K562 (cell line): ENCODE measurements around the gene NEURL4. TPM values are rescaled to one million over a fixed set of nuclear protein-coding genes. Genes with fewer than 3 reads are reported as not detected.

ENCODE experiments used
- E2F3 ChIP-seq: fragments of 250-450 bp; sonication (Bioruptor Pico); IDR thresholded peaks from 2 replicates; pipeline ENCODE4 v1.4.0; 2020; ENCODE audit warnings: mild to moderate bottlenecking
- FIP1L1 ChIP-seq: fragments of 200-400 bp; formaldehyde crosslinking; IDR thresholded peaks from 2 replicates; pipeline ENCODE4 v1.6.1; 2018; ENCODE audit warnings: mild to moderate bottlenecking, low read depth, low read length; ENCODE audit not compliant: poor library complexity, severe bottlenecking
- HMG20A ChIP-seq: fragments of 450-650 bp; formaldehyde crosslinking; conservative IDR thresholded peaks from 2 replicates; pipeline ENCODE4 v1.4.0; 2020; ENCODE audit warnings: mild to moderate bottlenecking, mixed read lengths
- HMG20B ChIP-seq: fragments of 250-450 bp; sonication (Bioruptor Pico); IDR thresholded peaks from 2 replicates; pipeline ENCODE4 v1.5.0; 2021; ENCODE audit warnings: mild to moderate bottlenecking
- HNRNPL ChIP-seq: fragments of 200-400 bp; formaldehyde crosslinking; IDR thresholded peaks from 2 replicates; pipeline ENCODE4 v1.6.1; 2017; ENCODE audit warnings: low read depth, mild to moderate bottlenecking, low read length
- KAT8 ChIP-seq: fragments of 450-650 bp; IDR thresholded peaks from 2 replicates; pipeline ENCODE4 v1.6.1; 2016; ENCODE audit warnings: low read depth, mild to moderate bottlenecking
- MTA3 ChIP-seq: fragments of 450-650 bp; formaldehyde crosslinking; IDR thresholded peaks from 2 replicates; pipeline ENCODE4 v1.6.1; 2017; ENCODE audit warnings: mild to moderate bottlenecking, borderline replicate concordance
- NEUROD1 ChIP-seq: fragments of 150-350 bp; IDR thresholded peaks from 2 replicates; pipeline ENCODE4 v1.6.1; 2014; ENCODE audit warnings: borderline replicate concordance, low read length, low read depth; ENCODE audit not compliant: partially characterized antibody
- NFE2 ChIP-seq: IDR thresholded peaks from 2 replicates; pipeline ENCODE4 v1.6.1; 2014; ENCODE audit warnings: antibody characterized with exemption, low read depth
- PCBP2 ChIP-seq: fragments of 200-400 bp; formaldehyde crosslinking; IDR thresholded peaks from 2 replicates; pipeline ENCODE4 v1.6.1; 2018; ENCODE audit warnings: low read length, low read depth, mild to moderate bottlenecking, moderate library complexity; ENCODE audit not compliant: poor library complexity, severe bottlenecking
- PHB ChIP-seq: fragments of 250-450 bp; sonication (Bioruptor Pico); IDR thresholded peaks from 2 replicates; pipeline ENCODE4 v1.5.0; 2021
- PHF8 ChIP-seq: fragments of 200-600 bp; sonication (generic); IDR thresholded peaks from 2 replicates; pipeline ENCODE4 v1.6.1; 2012; ENCODE audit warnings: mixed run types, mild to moderate bottlenecking, inconsistent platforms, low read length, moderate library complexity, borderline replicate concordance
- POLR2G ChIP-seq: fragments of 200-400 bp; formaldehyde crosslinking; IDR thresholded peaks from 2 replicates; pipeline ENCODE4 v1.6.1; 2017; ENCODE audit warnings: low read depth, mild to moderate bottlenecking, antibody characterized with exemption, low read length, moderate library complexity
- SFPQ ChIP-seq: fragments of 200-400 bp; formaldehyde crosslinking; IDR thresholded peaks from 2 replicates; pipeline ENCODE4 v1.6.1; 2017; ENCODE audit warnings: mild to moderate bottlenecking, low read depth, low read length, moderate library complexity
- TAF9B ChIP-seq: fragments of 450-650 bp; IDR thresholded peaks from 2 replicates; pipeline ENCODE4 v1.6.1; 2018; ENCODE audit warnings: mild to moderate bottlenecking; ENCODE audit not compliant: partially characterized antibody
- TGIF2 ChIP-seq: sonication (generic); formaldehyde crosslinking; IDR thresholded peaks from 2 replicates; pipeline ENCODE4 v1.8.1; 2022; ENCODE audit warnings: mild to moderate bottlenecking, missing genetic modification reagents, moderate library complexity
- XRCC5 ChIP-seq: fragments of 200-400 bp; formaldehyde crosslinking; IDR thresholded peaks from 2 replicates; pipeline ENCODE4 v1.6.1; 2017; ENCODE audit warnings: low read depth, mild to moderate bottlenecking, low read length
- ZEB2 ChIP-seq: fragments of 450-650 bp; IDR thresholded peaks from 2 replicates; pipeline ENCODE4 v1.6.1; 2016
- ZNF232 ChIP-seq: sonication (generic); formaldehyde crosslinking; IDR thresholded peaks from 2 replicates; pipeline ENCODE4 v1.8.0; 2022; ENCODE audit warnings: mild to moderate bottlenecking, missing genetic modification reagents
- polyA plus RNA-seq, 8 experiments: library from polyadenylated mRNA; depleted of rRNA in 4 of 8; stranded (reverse) in 5 of 8; unstranded in 3 of 8; fragments of >200 nt; fragmentation: Nextera tagmentation in 2 of 8; fragmentation: Illumina TruSeq in 1 of 8; extraction: Ambion mirVana in 2 of 8; extraction: Trizol in 1 of 8; gene quantifications; 2 replicates each; pipeline versions ENCODE4 v1.2.1 to v1.2.3, GENCODE V29; 2011 to 2014; ENCODE audit warnings: inconsistent platforms in 1 of 8, missing spikeins in 1 of 8
- total RNA-seq, 7 experiments: library from RNA; depleted of rRNA in 6 of 7; stranded (reverse); fragments of >200 nt in 6 of 7; fragmentation: Illumina TruSeq in 2 of 7; extraction: Trizol in 2 of 7; gene quantifications; 2 replicates each; pipeline versions ENCODE4 v1.2.1 to v1.2.3, GENCODE V29; 2011 to 2021; ENCODE audit warnings: low replicate concordance in 1 of 7
- TF ChIP-seq, protein P1 (sequence below): sonication (generic); formaldehyde crosslinking; IDR thresholded peaks from 2 replicates; pipeline ENCODE4 v1.8.0; 2022; ENCODE audit warnings: mild to moderate bottlenecking, missing genetic modification reagents
- TF ChIP-seq, protein P2 (sequence below): fragments of 250-450 bp; sonication (Bioruptor Pico); IDR thresholded peaks from 2 replicates; pipeline ENCODE4 v1.5.0; 2021

NEURL4 gene
- total and polyA plus RNA-seq, 9 of the 15 experiments (the other 6 are each of a cell fraction or from before 2014, with no cell fraction given) = 0.08 to 37.4 (median 11.5) TPM

DNA sequence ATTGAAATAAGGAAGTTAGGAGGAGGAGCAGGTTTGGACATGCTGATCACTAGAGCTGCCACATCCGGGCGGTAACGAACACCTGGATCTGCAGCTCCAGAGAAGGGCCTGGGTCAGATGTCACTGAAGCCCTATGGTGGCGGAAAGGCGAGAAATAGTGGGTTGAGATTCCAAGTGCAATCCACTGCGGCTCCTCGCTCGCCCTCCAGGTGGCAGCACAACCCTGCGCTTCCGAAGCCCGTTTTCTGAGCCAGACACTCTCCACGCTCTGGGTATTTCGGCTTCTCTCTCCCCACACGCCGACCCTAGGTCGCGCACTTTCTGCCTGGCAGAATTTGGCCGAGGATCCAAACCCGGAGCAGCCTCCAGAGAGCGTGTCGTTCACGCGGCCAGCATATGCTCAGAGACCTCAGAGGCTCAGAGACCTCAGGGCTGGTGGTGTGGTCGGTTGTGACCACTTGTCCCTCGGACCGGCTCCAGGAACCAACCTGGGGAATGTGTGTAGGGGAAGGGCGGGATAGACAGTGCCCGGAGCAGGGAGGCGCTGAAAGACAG lies 48.5 kb downstream of the NEURL4 start (continued):
- TF ChIP-seq, protein P1, sequence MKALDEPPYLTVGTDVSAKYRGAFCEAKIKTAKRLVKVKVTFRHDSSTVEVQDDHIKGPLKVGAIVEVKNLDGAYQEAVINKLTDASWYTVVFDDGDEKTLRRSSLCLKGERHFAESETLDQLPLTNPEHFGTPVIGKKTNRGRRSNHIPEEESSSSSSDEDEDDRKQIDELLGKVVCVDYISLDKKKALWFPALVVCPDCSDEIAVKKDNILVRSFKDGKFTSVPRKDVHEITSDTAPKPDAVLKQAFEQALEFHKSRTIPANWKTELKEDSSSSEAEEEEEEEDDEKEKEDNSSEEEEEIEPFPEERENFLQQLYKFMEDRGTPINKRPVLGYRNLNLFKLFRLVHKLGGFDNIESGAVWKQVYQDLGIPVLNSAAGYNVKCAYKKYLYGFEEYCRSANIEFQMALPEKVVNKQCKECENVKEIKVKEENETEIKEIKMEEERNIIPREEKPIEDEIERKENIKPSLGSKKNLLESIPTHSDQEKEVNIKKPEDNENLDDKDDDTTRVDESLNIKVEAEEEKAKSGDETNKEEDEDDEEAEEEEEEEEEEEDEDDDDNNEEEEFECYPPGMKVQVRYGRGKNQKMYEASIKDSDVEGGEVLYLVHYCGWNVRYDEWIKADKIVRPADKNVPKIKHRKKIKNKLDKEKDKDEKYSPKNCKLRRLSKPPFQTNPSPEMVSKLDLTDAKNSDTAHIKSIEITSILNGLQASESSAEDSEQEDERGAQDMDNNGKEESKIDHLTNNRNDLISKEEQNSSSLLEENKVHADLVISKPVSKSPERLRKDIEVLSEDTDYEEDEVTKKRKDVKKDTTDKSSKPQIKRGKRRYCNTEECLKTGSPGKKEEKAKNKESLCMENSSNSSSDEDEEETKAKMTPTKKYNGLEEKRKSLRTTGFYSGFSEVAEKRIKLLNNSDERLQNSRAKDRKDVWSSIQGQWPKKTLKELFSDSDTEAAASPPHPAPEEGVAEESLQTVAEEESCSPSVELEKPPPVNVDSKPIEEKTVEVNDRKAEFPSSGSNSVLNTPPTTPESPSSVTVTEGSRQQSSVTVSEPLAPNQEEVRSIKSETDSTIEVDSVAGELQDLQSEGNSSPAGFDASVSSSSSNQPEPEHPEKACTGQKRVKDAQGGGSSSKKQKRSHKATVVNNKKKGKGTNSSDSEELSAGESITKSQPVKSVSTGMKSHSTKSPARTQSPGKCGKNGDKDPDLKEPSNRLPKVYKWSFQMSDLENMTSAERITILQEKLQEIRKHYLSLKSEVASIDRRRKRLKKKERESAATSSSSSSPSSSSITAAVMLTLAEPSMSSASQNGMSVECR (CRISPR knock-in tag) = no peak
- TF ChIP-seq E2F3 (CRISPR knock-in tag) = no peak
- no peak for TF ChIP-seq PCBP2
- TF ChIP-seq MTA3 = 0 out of 2 replicates have a peak, but pooled peaks have one; percentile 46
- TF ChIP-seq HMG20A (CRISPR knock-in tag) = no peak
- no peak for TF ChIP-seq TAF9B
- no peak for TF ChIP-seq HMG20B (CRISPR knock-in tag)
- TF ChIP-seq KAT8 = no peak
- peak; percentile 46 for TF ChIP-seq ZNF232 (CRISPR knock-in tag)
- TF ChIP-seq NEUROD1 = no peak
- no peak for TF ChIP-seq NFE2
- TF ChIP-seq TGIF2 (CRISPR knock-in tag) = no peak
- peak; percentile 77 for TF ChIP-seq POLR2G
- TF ChIP-seq ZEB2 = no peak
- no peak for TF ChIP-seq HNRNPL
- 0 out of 2 replicates have a peak, but pooled peaks have one; percentile 17 for TF ChIP-seq PHF8
- TF ChIP-seq SFPQ = no peak
- TF ChIP-seq, protein P2, sequence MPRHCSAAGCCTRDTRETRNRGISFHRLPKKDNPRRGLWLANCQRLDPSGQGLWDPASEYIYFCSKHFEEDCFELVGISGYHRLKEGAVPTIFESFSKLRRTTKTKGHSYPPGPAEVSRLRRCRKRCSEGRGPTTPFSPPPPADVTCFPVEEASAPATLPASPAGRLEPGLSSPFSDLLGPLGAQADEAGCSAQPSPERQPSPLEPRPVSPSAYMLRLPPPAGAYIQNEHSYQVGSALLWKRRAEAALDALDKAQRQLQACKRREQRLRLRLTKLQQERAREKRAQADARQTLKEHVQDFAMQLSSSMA = no peak
- peak; percentile 78; the same call in 1 of the 2 replicates for TF ChIP-seq XRCC5
- no peak for TF ChIP-seq PHB
- TF ChIP-seq FIP1L1 = no peak
